HepG2 (cell line): ENCODE results near the gene CSNK2A2. TPM values are rescaled to one million over a fixed set of nuclear protein-coding genes. Genes with fewer than 3 reads are reported as not detected.

Experiments
- ATAC-seq: fragments of 200-7000 bp; cut with Tn5 transposase; 3 replicates; pipeline ENCODE4 v1.9.1; 2020; ENCODE audit warnings: mild to moderate bottlenecking, moderate library complexity
- BruUV-seq: library from RNA; stranded (reverse); fragments of 400-500 nt; replicated peaks from 2 replicates; lab custom pipeline; 2021; lab: Mats Ljungman, UMichigan
- CTCF ChIA-PET: fragments of 300-600 bp; formaldehyde crosslinking; extraction: SDS; loops from one replicate; lab custom pipeline; 2021; ENCODE audit warnings: low total read pairs, inconsistent platforms, low intra/inter-chr PET ratio; lab: Yijun Ruan, JAX
- POLR2A ChIA-PET: fragments of 350-600 bp; sonication (Branson Sonifier 250); formaldehyde crosslinking; loops from one replicate; lab custom pipeline; 2020; ENCODE audit warnings: antibody characterized with exemption, inconsistent platforms; lab: Yijun Ruan, JAX
- DNase-seq: peaks from one replicate; pipeline ENCODE4 v3.0.0-alpha.2; 2015; ENCODE audit warnings: low spot score
- FAIRE-seq: peaks from 3 replicates; lab custom pipeline; 2011; peaks lifted over from hg19 to GRCh38; lab: Jason Lieb, UNC
- H2AFZ ChIP-seq: one replicate; pipeline ENCODE4 v1.6.1; 2011; ENCODE audit warnings: low read length, inconsistent platforms
- H3K27ac ChIP-seq: fragments of 300-600 bp; 3 replicates; pipeline ENCODE4 v1.8.0; 2011; ENCODE audit warnings: mixed run types, mild to moderate bottlenecking, mixed read lengths, low read length, inconsistent platforms; ENCODE audit not compliant: insufficient read depth; ENCODE audit errors: extremely low read length
- H3K27me3 ChIP-seq, 2 experiments: fragments of 200-600 bp in 1 of 2; 2 replicates in 1 of 2; 3 replicates in 1 of 2; pipeline versions ENCODE4 v1.6.0 to v1.8.0; 2011; ENCODE audit warnings: low read length in 2 of 2, mild to moderate bottlenecking in 2 of 2, moderate library complexity in 2 of 2, inconsistent platforms in 1 of 2; ENCODE audit not compliant: insufficient read depth in 2 of 2, control insufficient read depth in 1 of 2
- H3K36me3 ChIP-seq, 2 experiments: fragments of 200-600 bp in 1 of 2; replicated peaks in 1 of 2; 2 replicates in 1 of 2; 3 replicates in 1 of 2; pipeline versions ENCODE4 v1.5.1 to v1.8.0; 2011; ENCODE audit warnings: low read length in 2 of 2, inconsistent platforms in 1 of 2; ENCODE audit not compliant: insufficient read depth in 2 of 2, control insufficient read depth in 1 of 2
- H3K4me1 ChIP-seq: 2 replicates; pipeline ENCODE4 v1.5.1; 2012; ENCODE audit warnings: low read length, inconsistent platforms; ENCODE audit not compliant: insufficient read depth
- H3K4me2 ChIP-seq: 2 replicates; pipeline ENCODE4 v1.6.0; 2011; ENCODE audit warnings: low read depth, low read length, inconsistent platforms
- H3K4me3 ChIP-seq, 3 experiments: fragments of 200-600 bp in 1 of 3; sonication (generic), shearing (Covaris generic) in 1 of 3; replicated peaks in 1 of 3; 2 replicates each; pipeline ENCODE4 v1.5.1; 2011 to 2016; ENCODE audit warnings: low read length in 3 of 3, inconsistent platforms in 2 of 3, low read depth in 2 of 3, mild to moderate bottlenecking in 2 of 3, control low read depth in 1 of 3, mixed read lengths in 1 of 3; ENCODE audit not compliant: insufficient read depth in 1 of 3
- H3K79me2 ChIP-seq: one replicate; pipeline ENCODE4 v1.6.1; 2011; ENCODE audit warnings: low read length, inconsistent platforms; ENCODE audit not compliant: insufficient read depth
- H3K9ac ChIP-seq: 2 replicates; pipeline ENCODE4 v1.6.0; 2011; ENCODE audit warnings: mild to moderate bottlenecking, low read depth, low read length, inconsistent platforms; ENCODE audit not compliant: insufficient read depth
- H3K9me3 ChIP-seq: 2 replicates; pipeline ENCODE4 v1.5.1; 2012; ENCODE audit warnings: mild to moderate bottlenecking, low read length
- H4K20me1 ChIP-seq: 2 replicates; pipeline ENCODE4 v1.6.0; 2011; ENCODE audit warnings: inconsistent platforms, mild to moderate bottlenecking, low read length, moderate library complexity; ENCODE audit not compliant: insufficient read depth
- NFKBIZ ChIP-seq: IDR thresholded peaks from 2 replicates; pipeline ENCODE4 v1.6.1; 2018; ENCODE audit warnings: missing genetic modification reagents, missing compliant biosample characterization
- NR1H2 ChIP-seq: sonication (generic); formaldehyde crosslinking; IDR thresholded peaks from 2 replicates; pipeline ENCODE4 v1.8.1; 2022; ENCODE audit warnings: low read depth, missing genetic modification reagents, borderline replicate concordance
- ZC3H4 ChIP-seq: sonication (generic); formaldehyde crosslinking; IDR thresholded peaks from 2 replicates; pipeline ENCODE4 v1.4.0; 2020; ENCODE audit warnings: missing genetic modification reagents, borderline replicate concordance
- ZFP36L1 ChIP-seq: sonication (generic); formaldehyde crosslinking; IDR thresholded peaks from 2 replicates; pipeline ENCODE4 v1.8.0; 2022; ENCODE audit warnings: mild to moderate bottlenecking, missing genetic modification reagents, moderate library complexity
- ZNF121 ChIP-seq: sonication (generic); formaldehyde crosslinking; IDR thresholded peaks from 2 replicates; pipeline ENCODE4 v1.5.0; 2020; ENCODE audit warnings: mild to moderate bottlenecking, missing genetic modification reagents
- ZNF646 ChIP-seq: sonication (generic); formaldehyde crosslinking; IDR thresholded peaks from 2 replicates; pipeline ENCODE4 v1.9.0; 2021; ENCODE audit warnings: mild to moderate bottlenecking, missing genetic modification reagents
- ZNF704 ChIP-seq: sonication (generic); formaldehyde crosslinking; IDR thresholded peaks from 2 replicates; pipeline ENCODE4 v1.8.1; 2023; ENCODE audit warnings: mild to moderate bottlenecking, inconsistent platforms, moderate library complexity, missing genetic modification reagents, borderline replicate concordance
- ZNF737 ChIP-seq: sonication (generic); formaldehyde crosslinking; IDR thresholded peaks from 2 replicates; pipeline ENCODE4 v1.5.0; 2020; ENCODE audit warnings: missing genetic modification reagents, mild to moderate bottlenecking, borderline replicate concordance
- ZNF775 ChIP-seq: sonication (generic); formaldehyde crosslinking; IDR thresholded peaks from 2 replicates; pipeline ENCODE4 v1.4.0; 2020; ENCODE audit warnings: missing genetic modification reagents, mild to moderate bottlenecking, moderate library complexity, borderline replicate concordance
- ZNF780A ChIP-seq: sonication (generic); formaldehyde crosslinking; IDR thresholded peaks from 2 replicates; pipeline ENCODE4 v1.8.0; 2022; ENCODE audit warnings: mild to moderate bottlenecking, missing genetic modification reagents, moderate library complexity
- WGBS: methylation state at CpG from one replicate; pipeline ENCODE4 v1.1.6; 2017; ENCODE audit warnings: low lambda C conversion rate; 5-methylcytosine and 5-hydroxymethylcytosine counted together
- in situ Hi-C: cut with HindIII; loops from 2 replicates; pipeline ENCODE4 v1.10.0; 2017; ENCODE audit warnings: low pct_unique_long_range_greater_than_20kb; ENCODE audit not compliant: extremely low pct_ligation_motif_present
- intact Hi-C: fragments of 100-400 bp; cut with micrococcal nuclease; formaldehyde crosslinking; loops from one replicate; pipeline ENCODE4 v1.10.0; 2022; ENCODE audit not compliant: unreplicated experiment
- polyA plus RNA-seq, 8 experiments: library from polyadenylated mRNA; depleted of rRNA in 3 of 8; stranded (reverse) in 7 of 8; unstranded in 1 of 8; fragments of >200 nt; fragmentation: Illumina TruSeq in 4 of 8; extraction: Trizol in 4 of 8; gene quantifications; 2 replicates each; pipeline versions ENCODE4 v1.2.1 to v1.2.3, GENCODE V29; 2011 to 2016; ENCODE audit warnings: low read depth in 4 of 8, missing spikeins in 1 of 8, mixed read lengths in 1 of 8; ENCODE audit not compliant: insufficient read depth in 1 of 8
- total RNA-seq, 5 experiments: library from RNA; depleted of rRNA; stranded (reverse); fragments of >200 nt; fragmentation: Illumina TruSeq; extraction: Trizol; gene quantifications; 2 replicates each; pipeline ENCODE4 v1.2.3, GENCODE V29; 2016; ENCODE audit warnings: low read depth in 1 of 5

The CSNK2A2 gene
- total and polyA plus RNA-seq, 2 of the 13 experiments (the other 11 are each of a cell fraction or from before 2014, with no cell fraction given) = 46.4 to 56.9 TPM

- H3K79me2 ChIP-seq = no peaks in the 10 kb centered on the region
- in situ Hi-C loops = no loop called here
- H3K4me1 ChIP-seq = peaks cover 6% of the 10 kb centered on the region
- ChIA-PET CTCF (no interaction called here), POLR2A (no interaction called here)
- H3K4me3 ChIP-seq = no peak overlapping the region
- DNase-seq = no peak
- TF ChIP-seq ZNF121 (CRISPR knock-in tag) (no peak), ZNF780A (CRISPR knock-in tag) (no peak), ZNF737 (no peak), NR1H2 (CRISPR knock-in tag) (no peak), NFKBIZ (CRISPR knock-in tag) (no peak)
- no peak overlapping the region for H3K27ac ChIP-seq
- 47% methylated on average over 3 of the region's 3 CpGs for WGBS
- H3K9ac ChIP-seq = no peak overlapping the region
- no peaks in the 10 kb centered on the region for H3K9me3 ChIP-seq
- intact Hi-C loops = no loop called here
- no peak for FAIRE-seq
- no peak for ATAC-seq
- no peaks in the 10 kb centered on the region; a peak in 1 of 5 replicates for H3K27me3 ChIP-seq
- no peaks in the 10 kb centered on the region for H4K20me1 ChIP-seq
- H3K36me3 ChIP-seq = no peaks in the 10 kb centered on the region
- no peak overlapping the region for H3K4me2 ChIP-seq
- no peak overlapping the region for H2AFZ ChIP-seq
- BruUV-seq = no TSS peak
Observed at GRCh38 chr16:58211846-58212245, 13.9 kb upstream of the CSNK2A2 start.

GRCh38 chr16:58211245-58211644 lies 13.3 kb upstream of the CSNK2A2 start:
- ChIA-PET POLR2A (no interaction called here), CTCF (no interaction called here)
- intact Hi-C loops = no loop called here
- no peak for FAIRE-seq
- no peaks in the 10 kb centered on the region for H3K9me3 ChIP-seq
- no peak overlapping the region for H3K4me2 ChIP-seq
- peaks cover 12% of the 10 kb centered on the region for H3K4me1 ChIP-seq
- no TSS peak for BruUV-seq
- no peaks in the 10 kb centered on the region for H3K36me3 ChIP-seq
- no peak overlapping the region for H3K4me3 ChIP-seq
- no peaks in the 10 kb centered on the region; a peak in 1 of 5 replicates for H3K27me3 ChIP-seq
- no peak for TF ChIP-seq ZFP36L1 (CRISPR knock-in tag)
- TF ChIP-seq ZC3H4 = no peak
- no peak for TF ChIP-seq ZNF775 (CRISPR knock-in tag)
- TF ChIP-seq ZNF646 (CRISPR knock-in tag) = no peak
- TF ChIP-seq ZNF704 (CRISPR knock-in tag) = no peak
- no peak overlapping the region for H2AFZ ChIP-seq
- H3K27ac ChIP-seq = no peak overlapping the region
- no peak for ATAC-seq
- no peaks in the 10 kb centered on the region for H3K79me2 ChIP-seq
- no peak overlapping the region for H3K9ac ChIP-seq
- in situ Hi-C loops = no loop called here
- H4K20me1 ChIP-seq = no peaks in the 10 kb centered on the region
- DNase-seq = no peak
